IMR-90 (cell line): ENCODE data around the gene IGF1R. TPM values are rescaled to one million over a fixed set of nuclear protein-coding genes. Genes with fewer than 3 reads are reported as not detected.

Source experiments
- ATAC-seq: fragments of 200-7000 bp; cut with Tn5 transposase; 2 replicates; pipeline ENCODE4 v1.9.1; 2020; ENCODE audit warnings: low read depth, mild to moderate bottlenecking, moderate library complexity
- BruUV-seq: library from RNA; stranded (reverse); fragments of 400-500 nt; replicated peaks from 2 replicates; lab custom pipeline; 2021; lab: Mats Ljungman, UMichigan
- CTCF ChIA-PET: fragments of 300-600 bp; formaldehyde crosslinking; extraction: SDS; loops from one replicate; lab custom pipeline; 2021; ENCODE audit warnings: antibody characterized with exemption; lab: Yijun Ruan, JAX
- POLR2A ChIA-PET: fragments of 300-600 bp; sonication (Branson Sonifier 250); formaldehyde crosslinking; loops from one replicate; lab custom pipeline; 2022; ENCODE audit warnings: antibody characterized with exemption; ENCODE audit not compliant: unreplicated experiment; lab: Charles Lee
- DNase-seq: peaks from one replicate; pipeline ENCODE4 v3.0.0; 2013
- H2AFZ ChIP-seq: replicated peaks from 2 replicates; pipeline ENCODE3; 2013; ENCODE audit warnings: low read length, mild to moderate bottlenecking; ENCODE audit not compliant: poor library complexity
- H2AK5ac ChIP-seq: 2 replicates; pipeline ENCODE4 v1.6.1; 2013; ENCODE audit warnings: low read depth, low read length, inconsistent platforms
- H2AK9ac ChIP-seq: replicated peaks from 2 replicates; pipeline ENCODE3; 2013; ENCODE audit warnings: mild to moderate bottlenecking, low read depth, low read length, moderate library complexity; ENCODE audit not compliant: poor library complexity
- H2BK120ac ChIP-seq: 2 replicates; pipeline ENCODE4 v1.6.1; 2013; ENCODE audit warnings: low read depth, low read length, inconsistent platforms
- H2BK15ac ChIP-seq: 3 replicates; pipeline ENCODE4 v1.6.1; 2013; ENCODE audit warnings: low read depth, low read length, inconsistent platforms
- H2BK20ac ChIP-seq: 2 replicates; pipeline ENCODE4 v1.6.1; 2013; ENCODE audit warnings: low read depth, mild to moderate bottlenecking, inconsistent platforms, low read length, moderate library complexity
- H2BK5ac ChIP-seq: 2 replicates; pipeline ENCODE4 v1.6.1; 2013; ENCODE audit warnings: mild to moderate bottlenecking, low read depth, low read length, inconsistent platforms; ENCODE audit not compliant: poor library complexity, severe bottlenecking
- H3K14ac ChIP-seq: replicated peaks from 2 replicates; pipeline ENCODE4 v1.6.1; 2013; ENCODE audit warnings: low read depth, low read length, inconsistent platforms
- H3K18ac ChIP-seq: 2 replicates; pipeline ENCODE4 v1.6.1; 2013; ENCODE audit warnings: low read depth, low read length, control low read depth
- H3K23ac ChIP-seq: 2 replicates; pipeline ENCODE4 v1.6.1; 2013; ENCODE audit warnings: low read depth, low read length, inconsistent platforms
- H3K27ac ChIP-seq: 2 replicates; pipeline ENCODE4 v1.5.1; 2013; ENCODE audit warnings: mild to moderate bottlenecking, control low read depth, low read length; ENCODE audit not compliant: insufficient read depth
- H3K27me3 ChIP-seq: 2 replicates; pipeline ENCODE4 v1.6.1; 2013; ENCODE audit warnings: low read length; ENCODE audit not compliant: control insufficient read depth, insufficient read depth
- H3K36me3 ChIP-seq: 2 replicates; pipeline ENCODE4 v1.6.1; 2013; ENCODE audit warnings: low read length, mixed read lengths; ENCODE audit not compliant: control insufficient read depth, insufficient read depth
- H3K4ac ChIP-seq: 2 replicates; pipeline ENCODE4 v1.6.1; 2013; ENCODE audit warnings: low read depth, low read length, inconsistent platforms
- H3K4me1 ChIP-seq: 2 replicates; pipeline ENCODE4 v1.6.1; 2013; ENCODE audit warnings: low read length, mixed read lengths; ENCODE audit not compliant: control insufficient read depth, insufficient read depth
- H3K4me2 ChIP-seq: 2 replicates; pipeline ENCODE4 v1.6.1; 2013; ENCODE audit warnings: low read depth, mild to moderate bottlenecking, control low read depth, low read length, moderate library complexity
- H3K4me3 ChIP-seq: 2 replicates; pipeline ENCODE4 v1.5.1; 2013; ENCODE audit warnings: low read depth, mild to moderate bottlenecking, control low read depth, low read length, moderate library complexity; ENCODE audit not compliant: insufficient read depth
- H3K56ac ChIP-seq: 2 replicates; pipeline ENCODE4 v1.6.1; 2013; ENCODE audit warnings: low read length, inconsistent platforms; ENCODE audit not compliant: insufficient read depth; ENCODE audit errors: extremely low read depth
- H3K79me1 ChIP-seq, 2 experiments: 2 replicates each; pipeline ENCODE4 v1.6.1; 2013; ENCODE audit warnings: low read length in 2 of 2, inconsistent platforms in 1 of 2, low read depth in 1 of 2
- H3K9ac ChIP-seq: 2 replicates; pipeline ENCODE4 v1.6.1; 2013; ENCODE audit warnings: low read depth, low read length, control low read depth
- H3K9me1 ChIP-seq: 2 replicates; pipeline ENCODE4 v1.6.1; 2013; ENCODE audit warnings: low read length, inconsistent platforms; ENCODE audit not compliant: insufficient read depth
- H3K9me3 ChIP-seq: 2 replicates; pipeline ENCODE4 v1.6.1; 2013; ENCODE audit warnings: low read length; ENCODE audit not compliant: control insufficient read depth, insufficient read depth
- H4K20me1 ChIP-seq: 2 replicates; pipeline ENCODE4 v1.6.1; 2013; ENCODE audit warnings: low read length, inconsistent platforms; ENCODE audit not compliant: insufficient read depth
- H4K5ac ChIP-seq: 2 replicates; pipeline ENCODE4 v1.6.1; 2013; ENCODE audit warnings: mild to moderate bottlenecking, low read depth, low read length, control low read depth
- H4K8ac ChIP-seq, 2 experiments: 2 replicates each; pipeline ENCODE4 v1.6.1; 2013; ENCODE audit warnings: low read depth in 2 of 2, low read length in 2 of 2, control low read depth in 1 of 2, inconsistent platforms in 1 of 2
- H4K91ac ChIP-seq: 2 replicates; pipeline ENCODE4 v1.6.1; 2013; ENCODE audit warnings: low read depth, low read length, inconsistent platforms; ENCODE audit not compliant: insufficient read depth
- BHLHE40 ChIP-seq: fragments of 150-350 bp; IDR thresholded peaks from 2 replicates; pipeline ENCODE4 v1.6.1; 2016; ENCODE audit warnings: mild to moderate bottlenecking, low read depth, low read length
- POLR2A ChIP-seq: IDR thresholded peaks from 2 replicates; pipeline ENCODE4 v1.6.1; 2012; ENCODE audit warnings: mild to moderate bottlenecking, low read depth, low read length
- WGBS, 2 experiments: methylation state at CpG; one replicate each; pipeline versions ENCODE4 v1.1.5 to v1.1.7; 2013; ENCODE audit warnings: missing lambda C conversion rate in 2 of 2; ENCODE audit not compliant: insufficient read length in 1 of 2; ENCODE audit errors: extremely low coverage in 2 of 2; 5-methylcytosine and 5-hydroxymethylcytosine counted together
- dilution Hi-C: fragments of 300-500 bp; cut with HindIII; formaldehyde crosslinking; loops from one replicate; pipeline ENCODE4 v1.14.3; 2018; ENCODE audit warnings: low sequenced_read_pairs; ENCODE audit not compliant: unreplicated experiment
- in situ Hi-C: fragments of 300-500 bp; cut with MboI; formaldehyde crosslinking; loops from 3 replicates; pipeline ENCODE4 v1.14.3; 2019; ENCODE audit warnings: low sequenced_read_pairs, inconsistent platforms, mixed read lengths
- intact Hi-C: fragments of 100-400 bp; cut with micrococcal nuclease; formaldehyde crosslinking; loops from 2 replicates; pipeline ENCODE4 v1.10.0; 2022
- polyA plus RNA-seq, 3 experiments: library from polyadenylated mRNA; depleted of rRNA; stranded (reverse); fragments of >200 nt; gene quantifications; 2 replicates each; pipeline ENCODE4 v1.2.3, GENCODE V29; 2012; ENCODE audit warnings: low replicate concordance in 1 of 3
- total RNA-seq: library from RNA; depleted of rRNA; stranded (reverse); fragments of >200 nt; gene quantifications from 2 replicates; pipeline ENCODE4 v1.2.3, GENCODE V29; 2012

IGF1R gene
- total and polyA plus RNA-seq, 2 of the 4 experiments (the other 2 are of a cell fraction) = 24.0 to 24.9 TPM

GRCh38 chr15:98874370-98874769 is 226.0 kb downstream of the IGF1R start:
- no peak overlapping the region for H2AFZ ChIP-seq
- H2BK15ac ChIP-seq = peak overlapping the region; percentile 45; the same call in 2 of the 3 replicates
- peaks cover 5% of the 10 kb centered on the region; the same call in 1 of the 2 replicates for H4K20me1 ChIP-seq
- no peaks in the 10 kb centered on the region for H3K27me3 ChIP-seq
- peak overlapping the region; percentile 68 for H3K9ac ChIP-seq
- peak overlapping the region; percentile 91 for H3K4ac ChIP-seq
- H4K8ac ChIP-seq = peak overlapping the region; percentile 8 to 84
- peak overlapping the region; percentile 89 for H2BK5ac ChIP-seq
- peak overlapping the region; percentile 26 for H2AK9ac ChIP-seq
- H3K56ac ChIP-seq = peak overlapping the region; percentile 75; the same call in 1 of the 2 replicates
- TF ChIP-seq BHLHE40 = no peak
- TF ChIP-seq POLR2A = peak; percentile 53
- H2BK20ac ChIP-seq = peak overlapping the region; percentile 75
- peak overlapping the region; percentile 82 for H3K23ac ChIP-seq
- H3K14ac ChIP-seq = peak overlapping the region; percentile 57
- peaks cover 16% of the 10 kb centered on the region for H3K9me1 ChIP-seq
- peaks cover 19 to 93% of the 10 kb centered on the region in 2 experiments for H3K79me1 ChIP-seq
- peak overlapping the region; percentile 47 for H4K5ac ChIP-seq
- peaks cover 33% of the 10 kb centered on the region for H3K4me1 ChIP-seq
- H3K9me3 ChIP-seq = no peaks in the 10 kb centered on the region
- H3K4me3 ChIP-seq = no peak overlapping the region
- peak overlapping the region; percentile 86 for H3K18ac ChIP-seq
- H2BK120ac ChIP-seq = peak overlapping the region; percentile 69
- H3K27ac ChIP-seq = peak overlapping the region; percentile 84
- H3K4me2 ChIP-seq = peak overlapping the region; percentile 80
- no peaks in the 10 kb centered on the region for H3K36me3 ChIP-seq
- BruUV-seq = no TSS peak
- WGBS, 2 experiments = 77% methylated on average over 3 of the region's 7 CpGs; no CpG with 5 or more reads in 1 of the 2 experiments
- intact Hi-C loops = no loop called here
- dilution Hi-C loops = no loop called here
- H4K91ac ChIP-seq = peak overlapping the region; percentile 70
- peak overlapping the region; percentile 46 for H2AK5ac ChIP-seq
- ATAC-seq = no peak
- CTCF ChIA-PET = interaction anchor here (2.3 kb wide), 1 partner anchor 11 kb away, joined by 7 read pairs; no protein-coding TSS in a partner anchor
- in situ Hi-C loops = no loop called here
- no peak for DNase-seq
- POLR2A ChIA-PET = interaction anchor here (0.6 kb wide), 3 partner anchors 26 to 188 kb away, joined by 3 to 4 read pairs (median 3); no protein-coding TSS in a partner anchor
